GM12801 (cell line): ENCODE data around the gene DYNC1LI2.

ENCODE experiments used
- TF ChIP-seq, protein P1 (sequence below): IDR thresholded peaks from one replicate; pipeline ENCODE4 v1.5.1; 2011; ENCODE audit warnings: control low read depth; ENCODE audit not compliant: insufficient read length; ENCODE audit errors: extremely low read depth

Gene DYNC1LI2

DNA sequence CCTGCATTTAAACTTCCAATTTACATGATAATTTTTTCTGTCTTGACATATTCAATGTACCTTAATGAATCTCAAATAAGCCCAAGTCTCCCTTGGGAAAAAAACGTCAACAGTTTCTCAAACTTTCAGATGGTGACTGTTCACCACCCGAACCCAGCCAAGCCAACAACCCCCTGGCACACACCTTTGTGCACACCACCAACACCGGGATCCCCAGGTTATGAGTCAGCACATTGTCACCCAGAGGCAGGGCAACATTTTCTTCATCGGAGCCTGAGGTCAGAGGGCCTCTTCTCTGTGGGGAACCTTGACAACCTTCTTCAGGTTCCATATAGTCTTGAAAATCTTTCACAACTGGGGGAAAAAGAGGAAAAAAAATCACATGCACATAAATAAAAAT is 15.5 kb downstream of the DYNC1LI2 start:
- TF ChIP-seq, protein P1, sequence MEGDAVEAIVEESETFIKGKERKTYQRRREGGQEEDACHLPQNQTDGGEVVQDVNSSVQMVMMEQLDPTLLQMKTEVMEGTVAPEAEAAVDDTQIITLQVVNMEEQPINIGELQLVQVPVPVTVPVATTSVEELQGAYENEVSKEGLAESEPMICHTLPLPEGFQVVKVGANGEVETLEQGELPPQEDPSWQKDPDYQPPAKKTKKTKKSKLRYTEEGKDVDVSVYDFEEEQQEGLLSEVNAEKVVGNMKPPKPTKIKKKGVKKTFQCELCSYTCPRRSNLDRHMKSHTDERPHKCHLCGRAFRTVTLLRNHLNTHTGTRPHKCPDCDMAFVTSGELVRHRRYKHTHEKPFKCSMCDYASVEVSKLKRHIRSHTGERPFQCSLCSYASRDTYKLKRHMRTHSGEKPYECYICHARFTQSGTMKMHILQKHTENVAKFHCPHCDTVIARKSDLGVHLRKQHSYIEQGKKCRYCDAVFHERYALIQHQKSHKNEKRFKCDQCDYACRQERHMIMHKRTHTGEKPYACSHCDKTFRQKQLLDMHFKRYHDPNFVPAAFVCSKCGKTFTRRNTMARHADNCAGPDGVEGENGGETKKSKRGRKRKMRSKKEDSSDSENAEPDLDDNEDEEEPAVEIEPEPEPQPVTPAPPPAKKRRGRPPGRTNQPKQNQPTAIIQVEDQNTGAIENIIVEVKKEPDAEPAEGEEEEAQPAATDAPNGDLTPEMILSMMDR, result no peak

DNA sequence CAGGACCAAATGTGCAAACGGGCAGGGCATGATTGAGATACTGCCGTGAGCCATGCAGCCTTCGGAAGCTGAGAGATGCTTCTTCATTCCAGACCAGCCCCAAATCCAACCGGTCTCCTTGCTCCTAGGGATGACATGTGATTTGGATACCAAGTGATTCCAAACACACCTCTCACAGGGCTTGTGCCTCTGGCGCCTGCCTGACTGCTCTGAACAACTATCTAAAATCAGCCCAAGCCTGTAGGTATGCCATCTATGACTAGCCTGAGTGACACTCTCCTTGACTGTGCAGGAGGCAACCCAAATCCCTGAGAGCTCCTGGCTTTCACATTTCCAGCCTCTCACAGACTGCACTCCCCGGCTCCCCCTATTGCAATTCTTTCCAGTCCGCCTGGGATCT is 20.3 kb downstream of the DYNC1LI2 start:
- TF ChIP-seq, protein P1, result no peak

GRCh38 chr16:66728804-66729203 is 22.6 kb downstream of the DYNC1LI2 start:
- TF ChIP-seq, protein P1, result no peak

DNA sequence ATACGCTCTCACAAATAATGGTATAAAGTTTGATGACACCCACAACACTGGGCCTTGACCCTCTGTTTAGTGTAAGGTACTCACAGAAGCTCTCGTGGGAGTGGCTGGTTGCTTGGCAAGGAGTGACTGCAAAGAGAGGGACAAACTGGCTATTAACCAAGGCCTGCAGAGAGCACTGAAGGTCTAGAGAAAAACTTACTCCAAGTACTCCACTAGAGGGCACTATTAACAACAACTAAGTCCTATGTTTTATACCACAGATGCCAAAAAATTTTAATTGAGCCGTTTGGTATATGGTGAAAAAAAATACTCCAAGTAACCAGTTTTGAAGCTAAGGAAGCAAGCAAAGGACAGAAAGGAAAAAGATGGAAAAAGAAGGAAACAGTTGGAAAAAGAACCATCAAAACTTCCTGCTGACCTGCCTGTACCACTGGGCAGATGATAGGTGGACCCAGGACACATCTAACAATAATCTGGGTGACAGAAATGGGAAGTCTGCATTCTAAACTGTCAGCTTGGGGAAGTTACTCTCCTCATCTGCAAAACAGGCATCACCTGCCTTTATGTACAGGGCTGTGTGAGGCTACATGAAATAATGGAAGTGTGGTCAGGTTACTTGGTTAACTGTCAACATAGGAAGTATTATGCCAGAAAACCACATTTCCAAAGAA is 23.2 kb downstream of the DYNC1LI2 start:
- TF ChIP-seq, protein P1, result no peak

DNA sequence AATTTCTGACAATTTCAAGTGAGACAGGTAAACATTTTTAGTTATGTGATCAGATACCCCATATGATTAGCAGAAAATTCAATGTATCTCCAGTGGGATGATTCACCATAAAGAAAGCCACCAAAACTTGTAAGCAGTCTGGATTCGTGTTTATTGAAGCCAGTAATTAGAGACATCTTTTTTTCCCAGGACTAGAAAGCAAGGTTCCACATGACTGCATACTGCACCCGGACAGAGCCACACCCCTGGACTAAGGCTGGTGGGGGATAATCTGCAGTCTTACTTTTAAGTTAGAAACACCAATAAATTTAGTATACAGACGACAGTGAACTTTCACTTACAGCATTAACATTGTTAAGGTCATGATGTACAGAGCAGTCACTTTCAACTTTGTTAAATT is 30.6 kb downstream of the DYNC1LI2 start:
- TF ChIP-seq, protein P1, result no peak

DNA sequence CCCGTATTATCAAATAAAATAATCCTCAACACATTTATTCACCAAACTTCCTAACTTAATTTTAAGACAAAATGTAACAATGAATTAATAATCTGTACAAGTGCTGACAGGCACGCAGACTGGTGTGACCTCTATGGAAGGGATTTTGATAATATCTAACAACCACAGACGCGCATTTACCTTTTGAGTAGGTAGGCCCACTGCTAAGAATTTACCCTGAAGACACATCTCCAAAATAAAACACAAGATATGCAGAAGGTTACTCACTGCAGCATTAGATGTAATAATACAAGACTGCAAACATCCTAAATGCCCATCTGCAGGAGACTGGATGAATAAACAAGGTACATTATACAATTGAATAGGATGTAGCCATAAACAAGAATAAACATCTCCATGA is 32.2 kb downstream of the DYNC1LI2 start:
- TF ChIP-seq, protein P1, result no peak

- TF ChIP-seq, protein P1, result no peak
These were observed 33.6 kb downstream of the DYNC1LI2 start for GRCh38 chr16:66717776-66718175.

DNA sequence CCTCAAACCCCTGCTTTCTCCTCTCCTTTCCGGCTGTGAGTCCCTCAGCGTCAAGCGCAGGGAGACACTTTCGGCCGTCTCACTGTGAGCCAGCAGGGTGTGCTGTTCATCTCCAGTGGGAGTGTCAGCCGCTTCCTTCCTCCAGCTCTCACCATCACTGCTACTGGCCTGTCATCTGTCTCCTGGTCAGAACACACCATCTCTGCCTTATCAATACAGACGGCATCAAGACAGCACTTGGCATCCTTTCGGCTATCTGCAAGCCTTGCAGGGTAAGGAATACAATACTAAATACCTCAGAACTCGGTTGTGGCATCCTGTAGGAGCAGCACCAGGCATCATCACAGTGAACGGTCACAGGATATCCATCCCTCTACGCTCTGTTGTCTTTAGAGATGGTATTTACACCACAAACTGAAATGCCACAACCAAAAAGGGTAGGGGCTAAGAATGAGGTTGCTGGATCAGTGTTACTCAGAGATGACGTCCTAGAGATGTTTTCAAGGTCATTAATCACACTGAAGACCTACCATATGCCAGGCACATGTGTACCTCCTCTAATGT is 34.2 kb downstream of the DYNC1LI2 start:
- TF ChIP-seq, protein P1, result no peak
